Ectodermal cell (in vitro differentiated cells): ENCODE results near the gene ANGPTL2. TPM values are rescaled to one million over a fixed set of nuclear protein-coding genes. Genes with fewer than 3 reads are reported as not detected.
"Not testable (repeated sequence)": the region's sequence is repeated elsewhere in the genome, so short reads cannot be mapped to it uniquely, and the experiment has no call there.

Experiments
- H3K27ac ChIP-seq: 2 replicates; pipeline ENCODE4 v1.7.0; 2013; ENCODE audit warnings: mild to moderate bottlenecking, low read depth, low read length; ENCODE audit not compliant: insufficient read depth, poor library complexity, severe bottlenecking
- H3K27me3 ChIP-seq: 2 replicates; pipeline ENCODE4 v1.7.0; 2013; ENCODE audit warnings: mild to moderate bottlenecking, low read length; ENCODE audit not compliant: insufficient read depth, control insufficient read depth, poor library complexity, severe bottlenecking
- H3K36me3 ChIP-seq: one replicate; pipeline ENCODE4 v1.7.0; 2013; ENCODE audit warnings: low read length; ENCODE audit not compliant: control insufficient read depth, insufficient read depth
- H3K4me1 ChIP-seq: one replicate; pipeline ENCODE4 v1.7.0; 2013; ENCODE audit warnings: low read length; ENCODE audit not compliant: control insufficient read depth, insufficient read depth
- H3K4me3 ChIP-seq: 2 replicates; pipeline ENCODE4 v1.7.0; 2013; ENCODE audit warnings: low read depth, low read length, control low read depth; ENCODE audit not compliant: insufficient read depth
- H3K9me3 ChIP-seq: 2 replicates; pipeline ENCODE4 v1.7.0; 2013; ENCODE audit warnings: mild to moderate bottlenecking, low read length, moderate library complexity; ENCODE audit not compliant: control insufficient read depth
- WGBS, 2 experiments: methylation state at CpG; one replicate each; pipeline ENCODE4 v1.1.7; 2013; ENCODE audit warnings: missing lambda C conversion rate in 2 of 2; 5-methylcytosine and 5-hydroxymethylcytosine counted together
- polyA plus RNA-seq, 4 experiments: library from polyadenylated mRNA; stranded (reverse); fragments of 50-300 nt; gene quantifications; one replicate each; pipeline ENCODE4 v1.2.3, GENCODE V29; 2013

ANGPTL2 gene
- polyA plus RNA-seq (2013, experiment 1 of 4): 32.5 TPM
- 36.7 TPM for polyA plus RNA-seq (2013, experiment 2 of 4)
- 26.6 TPM for polyA plus RNA-seq (2013, experiment 3 of 4)
- 30.0 TPM for polyA plus RNA-seq (2013, experiment 4 of 4)

GRCh38 chr9:127122176-127123063 is at the start of gene ANGPTL2:
Gene ANGPTL2 (minus strand): TSS chr9:127122635. CDS start chr9:127108731, 13,904 bp downstream.
- no peaks in the 10 kb centered on the region for H3K27me3 ChIP-seq
- peak within 1 kb of the TSS; percentile 87 for H3K27ac ChIP-seq
- H3K4me3 ChIP-seq: peak within 1 kb of the TSS; percentile 63
- H3K36me3 ChIP-seq: no peaks in the 10 kb centered on the region
- 1 to 2% methylated on average over 43 of the region's 43 CpGs for WGBS, 2 experiments
- peaks cover 29% of the 10 kb centered on the region for H3K4me1 ChIP-seq
- no peaks in the 10 kb centered on the region for H3K9me3 ChIP-seq

GRCh38 chr9:127171348-127171747 is 48.9 kb upstream of the ANGPTL2 start:
- H3K4me1 ChIP-seq, H3K9me3 ChIP-seq, H3K27me3 ChIP-seq, H3K4me3 ChIP-seq, H3K27ac ChIP-seq, H3K36me3 ChIP-seq: not testable (repeated sequence)
- 90 to 96% methylated on average over 9 of the region's 9 CpGs for WGBS, 2 experiments

- Histone ChIP-seq H3K27me3 (no peaks in the 10 kb centered on the region), H3K27ac (no peak overlapping the region), H3K4me1 (no peaks in the 10 kb centered on the region), H3K9me3 (no peaks in the 10 kb centered on the region), H3K36me3 (no peaks in the 10 kb centered on the region), H3K4me3 (no peak overlapping the region)
- WGBS, 2 experiments: 90 to 97% methylated on average over 2 of the region's 2 CpGs
Observed at GRCh38 chr9:127170652-127171051, 48.2 kb upstream of the ANGPTL2 start.

GRCh38 chr9:127170103-127170502 is 47.7 kb upstream of the ANGPTL2 start:
- no peaks in the 10 kb centered on the region for H3K36me3 ChIP-seq

GRCh38 chr9:127169575-127169883 is 47.1 kb upstream of the ANGPTL2 start:
- H3K4me1 ChIP-seq: peaks cover 6% of the 10 kb centered on the region
- no peaks in the 10 kb centered on the region for H3K27me3 ChIP-seq
- H3K9me3 ChIP-seq: no peaks in the 10 kb centered on the region
- H3K36me3 ChIP-seq: no peaks in the 10 kb centered on the region
- 95 to 98% methylated on average over 5 of the region's 5 CpGs for WGBS, 2 experiments
- no peak overlapping the region for H3K4me3 ChIP-seq
- no peak overlapping the region for H3K27ac ChIP-seq

More at GRCh38 chr9:127170103-127170502, 47.7 kb upstream of the ANGPTL2 start:
- H3K4me1 ChIP-seq: peaks cover 3% of the 10 kb centered on the region
- no peaks in the 10 kb centered on the region for H3K9me3 ChIP-seq
- H3K27me3 ChIP-seq: no peaks in the 10 kb centered on the region
- H3K27ac ChIP-seq: no peak overlapping the region
- H3K4me3 ChIP-seq: no peak overlapping the region
- WGBS, 2 experiments: 95 to 96% methylated on average over 4 of the region's 4 CpGs

GRCh38 chr9:127168756-127169574 is 46.5 kb upstream of the ANGPTL2 start:
- WGBS, 2 experiments: 94 to 95% methylated on average over 10 of the region's 10 CpGs

GRCh38 chr9:127167560-127168326 is 45.3 kb upstream of the ANGPTL2 start:
- no peak overlapping the region for H3K4me3 ChIP-seq
- no peaks in the 10 kb centered on the region for H3K36me3 ChIP-seq
- H3K27me3 ChIP-seq: no peaks in the 10 kb centered on the region
- H3K4me1 ChIP-seq: peaks cover 6% of the 10 kb centered on the region
- H3K9me3 ChIP-seq: no peaks in the 10 kb centered on the region
- 94 to 96% methylated on average over 11 of the region's 11 CpGs for WGBS, 2 experiments
- no peak overlapping the region for H3K27ac ChIP-seq

More at GRCh38 chr9:127168756-127169574, 46.5 kb upstream of the ANGPTL2 start:
- Histone ChIP-seq H3K4me3 (no peak overlapping the region), H3K27ac (no peak overlapping the region), H3K4me1 (peaks cover 6% of the 10 kb centered on the region), H3K36me3 (no peaks in the 10 kb centered on the region), H3K27me3 (no peaks in the 10 kb centered on the region), H3K9me3 (no peaks in the 10 kb centered on the region)

- Histone ChIP-seq H3K27ac (no peak overlapping the region), H3K27me3 (no peaks in the 10 kb centered on the region), H3K4me1 (peaks cover 6% of the 10 kb centered on the region), H3K4me3 (no peak overlapping the region), H3K36me3 (no peaks in the 10 kb centered on the region), H3K9me3 (no peaks in the 10 kb centered on the region)
- WGBS, 2 experiments: 85 to 87% methylated on average over 12 of the region's 12 CpGs
Observed at GRCh38 chr9:127166651-127167524, 44.5 kb upstream of the ANGPTL2 start.

GRCh38 chr9:127166111-127166510 is 43.7 kb upstream of the ANGPTL2 start:
- no peak overlapping the region for H3K27ac ChIP-seq
- H3K27me3 ChIP-seq: no peaks in the 10 kb centered on the region
- H3K4me1 ChIP-seq: peaks cover 6% of the 10 kb centered on the region
- H3K4me3 ChIP-seq: no peak overlapping the region
- H3K9me3 ChIP-seq: no peaks in the 10 kb centered on the region
- 93 to 96% methylated on average over 5 of the region's 5 CpGs for WGBS, 2 experiments
- no peaks in the 10 kb centered on the region for H3K36me3 ChIP-seq
